GM12874 (cell line): ENCODE results near the gene ETV1.

Source experiments
- CTCF ChIP-seq: IDR thresholded peaks from 2 replicates; pipeline ENCODE4 v1.5.1; 2011; ENCODE audit warnings: low read depth, mild to moderate bottlenecking, control low read depth, low read length, moderate library complexity; ENCODE audit not compliant: insufficient read depth

Gene ETV1

DNA sequence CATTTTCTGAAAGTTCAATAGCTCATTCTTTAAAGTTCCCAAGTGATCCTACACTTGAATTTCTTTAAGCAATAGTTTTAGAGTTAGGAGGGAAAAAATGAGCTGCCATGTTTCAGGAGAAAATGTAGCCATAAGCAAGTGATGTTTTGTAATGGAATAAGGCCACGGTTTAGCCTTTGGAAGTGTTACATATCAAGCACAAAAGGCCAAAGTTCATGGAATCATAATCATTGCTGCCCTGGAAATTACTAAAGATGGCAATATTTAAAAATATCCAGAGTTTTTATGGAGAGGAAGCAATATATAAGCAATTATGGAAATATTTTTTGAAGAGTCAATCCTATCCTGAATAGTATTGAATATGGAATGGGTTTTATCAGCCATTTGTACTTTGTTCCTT is 68.4 kb downstream of the ETV1 start:
- no peak for TF ChIP-seq CTCF

GRCh38 chr7:13920053-13920697 is 69.3 kb downstream of the ETV1 start:
- no peak for TF ChIP-seq CTCF

DNA sequence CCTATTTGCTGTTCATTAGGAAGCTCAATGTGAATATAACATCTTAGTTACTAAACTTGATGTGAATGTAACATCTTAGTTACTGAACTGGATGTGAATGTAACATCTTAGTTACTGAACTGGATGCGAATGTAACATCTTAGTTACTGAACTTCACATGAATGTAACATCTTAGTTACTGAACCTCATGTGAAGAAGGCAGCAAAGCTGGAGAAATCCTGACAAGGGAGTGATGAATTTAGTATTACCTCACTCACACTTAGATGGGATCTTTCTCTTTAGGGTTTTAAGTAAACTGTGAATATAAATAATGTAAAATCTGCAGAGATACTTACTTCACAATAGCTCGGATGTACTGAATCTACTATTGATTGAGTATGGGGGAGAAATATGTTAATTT is 73.6 kb downstream of the ETV1 start:
- TF ChIP-seq CTCF = no peak

DNA sequence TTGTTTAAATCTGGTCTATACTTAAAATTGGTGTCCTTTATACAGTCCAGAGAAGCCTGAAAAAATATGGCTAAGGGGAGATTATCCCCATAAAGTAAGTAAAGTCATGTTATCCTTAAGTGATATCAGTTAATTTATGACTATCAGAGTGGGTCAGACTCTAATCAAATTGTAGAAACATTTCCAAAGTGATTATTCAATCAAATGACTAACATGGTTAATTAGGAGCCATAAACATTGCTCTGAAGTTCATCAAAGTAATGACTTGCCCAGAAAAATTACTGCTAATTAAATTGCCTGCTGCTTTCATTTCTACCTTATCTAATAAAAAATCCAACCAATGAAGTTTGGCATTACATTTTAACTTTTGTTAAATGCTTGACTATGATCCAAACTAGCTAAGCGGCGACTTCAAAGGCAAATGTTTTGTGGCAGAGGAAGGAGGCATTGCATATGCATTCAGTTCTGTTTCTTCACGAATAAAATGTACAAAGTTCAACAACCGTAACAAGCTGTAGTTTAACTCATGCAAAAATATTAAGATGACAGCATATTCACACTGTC is 76.7 kb downstream of the ETV1 start:
- no peak for TF ChIP-seq CTCF

- no peak for TF ChIP-seq CTCF
These were observed 77.6 kb downstream of the ETV1 start for GRCh38 chr7:13911909-13912308.

DNA sequence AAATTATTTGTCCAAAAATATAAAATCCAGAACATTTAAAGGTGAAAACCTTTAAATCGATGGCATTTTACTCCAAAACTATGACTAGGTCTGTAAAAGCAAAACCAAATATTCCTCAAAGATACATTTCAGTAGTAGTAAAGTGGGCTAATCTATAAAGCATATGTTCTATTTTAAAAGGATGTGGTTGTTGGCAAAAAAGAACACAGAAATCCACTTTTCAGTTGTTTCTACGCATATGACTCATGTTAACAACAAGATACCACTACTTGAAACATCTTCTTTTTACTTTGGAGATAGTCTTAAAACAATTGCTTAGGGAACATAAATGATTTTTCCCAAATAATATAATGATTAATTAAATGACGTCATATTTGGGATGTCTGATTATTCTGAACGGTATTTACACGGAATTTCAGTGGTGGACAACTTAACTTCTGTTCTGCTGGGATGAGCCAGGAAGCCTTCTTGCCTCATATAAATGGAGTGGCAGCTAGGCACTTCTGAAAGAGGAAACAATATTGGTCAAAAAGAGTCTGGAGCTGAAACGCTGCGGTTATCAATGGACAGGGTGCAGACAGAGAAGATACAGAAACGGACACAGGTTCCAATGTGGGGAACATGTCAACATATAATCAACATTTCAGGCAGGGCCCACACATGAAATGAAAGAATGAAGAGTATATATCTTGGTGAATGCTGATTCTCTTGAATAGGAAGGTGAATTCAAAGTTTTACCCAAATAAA is 78.5 kb downstream of the ETV1 start:
- TF ChIP-seq CTCF = no peak

DNA sequence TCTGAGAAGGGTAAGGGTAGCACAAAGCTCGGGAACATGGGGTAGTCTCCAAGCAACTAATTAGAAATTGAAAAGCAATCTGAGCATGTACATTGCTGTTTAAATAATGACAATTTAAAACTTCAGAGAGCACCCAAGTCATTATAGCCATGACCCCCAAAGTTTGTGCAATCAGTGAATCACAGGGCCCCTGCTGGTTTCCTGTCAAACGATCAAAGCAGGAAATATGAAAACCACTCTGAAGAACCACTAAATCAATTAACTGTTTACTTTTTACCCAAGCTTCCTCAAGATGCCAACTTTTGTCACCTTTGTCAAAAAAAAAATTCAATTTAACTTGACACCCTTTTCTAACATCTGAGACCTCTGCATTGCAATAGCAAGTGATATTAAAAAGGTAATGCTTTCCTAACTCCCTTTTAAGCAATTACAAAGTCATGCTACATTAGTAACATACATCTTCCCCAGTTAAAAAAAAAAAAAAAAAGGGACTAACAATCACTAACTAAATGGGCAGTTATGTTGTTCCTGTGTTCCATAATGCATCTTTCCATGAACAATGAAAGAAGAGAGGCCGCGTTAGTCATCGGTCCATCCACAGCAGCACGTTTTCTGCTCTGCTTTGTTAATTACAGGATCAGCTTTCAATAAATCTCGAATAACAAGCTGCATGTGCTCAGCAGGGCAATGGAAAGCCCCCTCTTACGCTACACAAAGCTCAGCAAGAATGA is 80.6 kb downstream of the ETV1 start:
- no peak for TF ChIP-seq CTCF
